HG03342 (cell line): Measurements from ENCODE around the gene GLP2R.

ENCODE experiments used
- ATAC-seq: cut with Tn5 transposase; IDR thresholded peaks from one replicate; pipeline ENCODE4 v1.9.1; 2021; ENCODE audit warnings: mild to moderate bottlenecking, moderate library complexity; ENCODE audit not compliant: unreplicated experiment

The GLP2R gene

DNA sequence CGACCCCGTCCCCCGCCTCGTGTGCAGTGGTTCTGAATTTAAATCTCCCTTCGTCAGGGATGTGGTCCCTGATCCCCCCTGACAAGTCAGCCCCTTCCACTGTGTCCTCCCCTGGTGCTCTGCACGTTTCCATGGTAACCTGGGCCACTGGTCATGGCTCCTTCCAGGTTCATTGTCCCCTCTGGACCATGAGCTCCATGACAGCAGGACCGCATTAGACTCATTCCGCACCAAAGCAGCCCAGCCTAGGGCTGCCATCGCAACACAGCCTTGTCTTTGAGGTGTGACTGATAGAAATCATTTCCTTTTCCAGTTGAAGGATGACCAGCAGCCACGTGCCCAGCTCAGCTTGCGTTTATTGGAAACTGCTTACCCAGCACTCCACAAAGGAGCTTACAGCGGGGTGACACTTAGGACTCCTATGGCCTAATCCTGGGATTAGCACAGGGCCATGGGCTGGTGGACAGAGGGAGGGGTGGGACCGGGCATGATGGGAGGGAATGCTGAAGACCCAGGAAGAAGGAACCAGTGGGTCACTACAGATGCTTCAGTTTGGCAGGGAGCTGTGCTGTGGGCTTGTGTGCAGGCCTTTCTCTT, 71.7 kb downstream of the GLP2R start:
- ATAC-seq = no peak

DNA sequence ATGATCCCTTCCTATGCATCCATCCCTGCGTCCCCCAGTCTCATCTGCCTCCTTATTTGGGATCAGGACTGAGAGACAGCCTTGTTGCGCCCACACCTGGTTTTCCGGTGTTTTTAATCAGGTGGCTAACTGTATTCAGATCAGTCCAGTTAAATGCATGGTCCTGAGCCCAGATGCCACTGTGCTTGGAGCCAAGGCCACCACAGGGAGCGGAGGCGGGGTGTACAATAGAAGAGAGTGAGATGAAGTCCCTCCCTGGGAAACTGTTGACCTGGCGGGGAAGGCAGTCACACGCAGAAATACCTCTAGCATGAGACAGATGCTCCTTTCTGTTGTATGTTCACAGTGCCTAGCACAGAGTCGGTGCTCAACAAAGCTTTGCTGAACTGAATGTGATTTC, 73.1 kb downstream of the GLP2R start:
- ATAC-seq = no peak

DNA sequence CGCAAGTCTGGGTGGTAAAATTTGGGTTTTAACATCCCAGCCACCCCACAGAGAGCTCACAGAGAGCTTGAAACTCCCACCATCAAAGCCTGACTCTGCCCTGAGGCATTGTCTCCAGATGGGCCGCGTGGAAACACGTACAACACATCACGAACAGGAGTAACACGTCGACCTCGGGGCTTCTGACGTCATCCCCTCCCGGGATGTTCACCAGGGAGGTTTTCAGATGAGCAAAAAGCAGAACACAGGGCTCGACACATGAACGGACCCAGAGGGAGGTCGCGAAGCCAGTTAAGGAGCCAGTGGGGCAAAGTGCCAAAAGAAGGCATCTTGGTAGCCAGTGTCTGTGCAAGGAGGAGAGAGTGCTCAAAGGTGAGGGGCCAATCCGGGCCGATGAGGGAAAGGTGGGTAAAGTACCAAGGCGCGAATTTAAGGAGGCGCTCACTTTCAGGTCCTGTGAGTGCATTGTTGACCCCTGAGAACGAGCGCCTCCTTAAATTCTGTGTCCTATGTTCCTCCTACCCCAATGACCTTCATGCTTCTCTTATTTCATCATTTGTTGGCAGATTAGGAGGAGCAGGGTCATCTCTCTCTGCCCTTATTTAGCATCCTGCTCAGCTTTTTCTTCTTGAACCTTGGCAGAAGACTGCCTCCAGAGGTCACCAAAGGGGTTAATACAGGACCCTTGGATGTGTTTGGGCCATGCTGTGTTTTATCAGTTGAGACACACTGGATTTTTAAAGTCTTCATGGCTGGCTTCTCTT, 73.7 kb downstream of the GLP2R start:
- no peak for ATAC-seq

DNA sequence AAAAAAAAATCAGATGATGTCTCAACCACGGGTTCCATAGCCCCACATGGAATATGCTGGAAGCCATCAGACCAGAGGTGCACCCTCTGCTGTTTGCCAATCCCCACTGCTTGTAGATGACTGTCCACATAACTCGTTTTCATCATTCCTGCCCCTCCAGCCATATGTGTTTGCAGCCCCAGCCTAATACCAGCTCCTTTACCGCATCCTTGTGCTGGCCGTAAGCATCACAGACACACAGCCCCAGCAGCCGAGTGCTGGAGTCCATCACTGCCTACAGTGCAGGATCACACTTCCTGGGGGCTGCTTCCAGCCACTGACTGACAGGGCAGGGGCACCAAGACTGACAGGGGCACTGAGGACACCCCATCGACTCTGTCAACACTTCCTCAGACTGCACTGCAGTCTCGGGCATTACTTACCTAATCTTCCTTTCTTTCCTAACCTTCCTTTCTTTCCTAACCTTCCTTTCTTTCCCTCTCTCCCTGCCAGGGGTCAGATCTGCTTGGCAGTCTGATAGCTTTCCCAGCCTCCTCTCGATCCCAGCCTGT, 74.4 kb downstream of the GLP2R start:
- no peak for ATAC-seq

DNA sequence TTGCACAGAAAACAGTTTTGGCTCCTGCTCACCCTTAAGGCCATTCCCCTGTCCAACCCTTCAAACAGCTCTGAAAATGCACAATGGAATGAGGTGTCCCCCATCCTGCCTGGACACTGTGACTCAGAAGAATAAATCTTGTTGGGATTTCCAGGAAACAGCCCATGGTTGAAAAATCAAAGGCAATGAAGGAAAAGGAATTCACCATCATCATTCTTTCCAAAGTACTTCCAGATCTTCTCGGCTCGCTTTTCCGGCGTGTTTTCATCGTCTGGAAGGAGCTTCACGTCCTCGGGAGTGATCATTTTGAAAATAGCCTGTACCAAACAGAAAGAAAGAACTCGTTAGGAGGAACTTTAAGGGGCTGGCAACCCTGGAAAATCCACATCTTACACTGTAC, 75.1 kb downstream of the GLP2R start:
- no peak for ATAC-seq

DNA sequence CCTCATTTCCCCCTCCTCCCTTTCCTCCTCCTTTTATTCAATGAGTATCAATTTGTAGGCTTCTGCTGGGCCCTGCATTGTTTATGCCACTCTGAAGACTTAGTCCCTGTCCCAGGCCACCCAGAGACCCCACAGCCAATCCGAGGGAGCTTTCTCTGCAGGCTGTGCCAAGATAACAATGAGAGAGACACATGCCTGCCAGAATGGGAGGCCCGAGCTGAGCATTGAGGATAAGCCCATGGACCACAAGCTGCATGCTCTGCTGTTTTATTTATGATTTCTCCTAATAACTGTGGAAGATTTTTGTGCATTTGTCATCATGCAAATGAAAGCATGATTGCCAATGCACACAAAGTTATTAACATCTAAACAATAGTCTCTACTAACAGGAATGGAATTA, 76.4 kb downstream of the GLP2R start:
- no peak for ATAC-seq

DNA sequence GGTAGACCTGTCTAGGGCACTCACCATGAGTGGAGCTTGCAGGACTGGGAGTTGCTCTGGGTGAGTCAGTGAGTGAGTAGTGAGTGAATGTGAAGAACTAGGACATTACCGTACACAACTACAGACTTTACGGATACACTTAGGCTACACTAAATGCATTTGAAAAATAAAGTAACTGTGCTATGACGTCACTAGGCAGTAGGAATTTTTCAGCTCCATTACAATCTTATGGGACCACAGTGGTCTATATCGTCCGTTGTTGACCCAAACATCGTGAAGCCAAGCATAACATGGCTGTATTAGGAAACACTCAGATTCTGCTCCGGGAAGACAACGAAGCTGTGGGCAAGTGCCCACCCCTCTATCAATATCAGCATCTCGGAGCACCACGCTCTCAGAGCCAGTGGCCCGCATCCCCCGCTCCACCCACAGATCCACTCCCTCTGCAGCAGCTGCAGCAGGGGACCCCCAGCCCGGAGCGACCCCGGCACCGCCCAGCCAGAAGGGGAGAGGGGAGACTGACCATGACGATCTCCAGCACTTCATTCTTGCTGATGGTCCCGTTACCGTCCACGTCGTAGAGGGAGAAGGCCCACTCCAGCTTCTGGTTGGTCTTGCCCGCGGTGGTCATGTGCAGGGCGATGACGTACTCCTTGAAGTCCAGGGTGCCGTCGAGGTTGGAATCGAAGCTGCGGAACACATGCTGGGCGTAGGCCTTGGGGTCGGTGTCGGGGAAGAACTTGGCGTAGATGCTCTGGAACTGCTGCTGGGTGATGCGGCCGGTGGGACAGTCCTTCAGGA, 78.8 kb downstream of the GLP2R start:
- ATAC-seq = no peak

DNA sequence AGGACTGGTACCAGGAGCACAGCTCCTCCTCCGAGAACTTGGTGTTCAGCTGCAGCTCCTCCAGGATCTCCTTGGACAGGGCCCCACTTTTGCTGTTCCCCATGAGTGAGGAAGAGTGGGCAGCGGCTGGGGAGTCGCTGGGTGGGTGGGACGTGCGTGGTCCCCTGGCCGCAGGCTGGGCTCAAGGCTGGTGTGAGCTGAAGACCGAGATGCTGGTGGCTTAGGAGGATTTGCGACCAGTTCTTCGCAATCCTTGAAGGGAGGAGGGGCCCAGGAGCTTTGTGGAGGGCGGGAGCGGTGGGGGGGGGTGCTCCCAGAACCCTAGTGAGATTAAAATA, 79.3 kb downstream of the GLP2R start, which contains the start of gene RCVRN:
Gene RCVRN, minus strand, starts transcription at position 194 of the 338 bp plus-strand sequence. Its CDS starts 91 bp downstream, at position 103.
- no peak for ATAC-seq

DNA sequence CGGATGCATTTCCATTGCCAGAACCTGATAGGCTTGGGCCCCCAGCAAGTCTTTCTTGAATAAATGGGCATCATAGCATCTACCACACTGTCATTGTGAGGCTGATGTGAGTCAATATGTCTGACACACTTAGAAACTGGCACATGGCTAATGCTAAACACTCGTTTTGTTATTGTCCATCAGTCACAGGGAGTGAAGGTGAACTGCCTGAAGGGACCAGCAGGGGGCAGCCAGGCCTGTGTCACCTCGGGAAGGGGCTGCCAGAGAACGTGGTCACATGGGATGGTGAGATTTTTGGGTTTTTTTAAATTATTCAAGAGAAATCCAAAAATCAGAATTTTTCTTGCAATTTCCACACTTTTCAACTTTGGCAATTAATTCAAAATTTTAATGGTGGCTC, 80.2 kb downstream of the GLP2R start:
- ATAC-seq = no peak

DNA sequence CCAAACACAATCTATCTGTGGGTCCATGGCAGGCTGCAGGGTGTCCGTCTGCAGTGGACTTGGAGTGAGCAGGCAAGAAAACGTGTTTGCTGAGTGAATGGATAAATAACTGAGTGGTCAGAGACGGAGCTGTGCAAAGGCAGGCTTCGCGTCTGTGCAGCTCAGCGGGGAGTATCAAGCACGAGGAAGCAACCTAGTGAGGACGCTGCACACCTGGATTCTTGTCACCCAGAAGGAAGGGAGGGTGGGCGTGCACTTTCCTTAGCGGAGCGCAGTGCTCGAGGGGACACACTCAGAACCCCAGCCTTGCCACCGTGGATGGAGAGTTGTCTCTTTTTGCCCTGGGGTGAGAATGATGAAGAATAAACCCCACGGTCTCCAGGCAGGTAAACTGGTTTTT, 80.9 kb downstream of the GLP2R start:
- ATAC-seq = no peak

DNA sequence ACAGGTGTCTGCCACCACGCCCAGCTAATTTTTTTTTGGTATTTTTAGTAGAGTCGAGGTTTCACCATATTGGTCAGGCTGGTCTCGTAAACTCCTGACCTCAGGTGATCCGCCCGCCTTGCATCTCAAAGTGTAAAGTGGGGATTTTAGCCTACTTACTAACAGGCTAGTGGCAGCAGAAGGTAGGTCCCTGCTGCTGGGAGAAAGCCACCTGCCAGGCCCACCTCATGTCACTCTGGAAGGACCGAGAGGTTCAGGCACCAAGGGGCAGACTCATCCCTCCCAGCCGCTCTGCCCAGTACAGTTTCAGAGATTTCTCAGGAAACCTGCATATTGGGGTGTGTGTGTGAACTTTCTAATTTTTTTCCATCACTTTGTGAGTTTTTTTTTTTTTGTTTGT, 81.4 kb downstream of the GLP2R start:
- ATAC-seq = no peak

DNA sequence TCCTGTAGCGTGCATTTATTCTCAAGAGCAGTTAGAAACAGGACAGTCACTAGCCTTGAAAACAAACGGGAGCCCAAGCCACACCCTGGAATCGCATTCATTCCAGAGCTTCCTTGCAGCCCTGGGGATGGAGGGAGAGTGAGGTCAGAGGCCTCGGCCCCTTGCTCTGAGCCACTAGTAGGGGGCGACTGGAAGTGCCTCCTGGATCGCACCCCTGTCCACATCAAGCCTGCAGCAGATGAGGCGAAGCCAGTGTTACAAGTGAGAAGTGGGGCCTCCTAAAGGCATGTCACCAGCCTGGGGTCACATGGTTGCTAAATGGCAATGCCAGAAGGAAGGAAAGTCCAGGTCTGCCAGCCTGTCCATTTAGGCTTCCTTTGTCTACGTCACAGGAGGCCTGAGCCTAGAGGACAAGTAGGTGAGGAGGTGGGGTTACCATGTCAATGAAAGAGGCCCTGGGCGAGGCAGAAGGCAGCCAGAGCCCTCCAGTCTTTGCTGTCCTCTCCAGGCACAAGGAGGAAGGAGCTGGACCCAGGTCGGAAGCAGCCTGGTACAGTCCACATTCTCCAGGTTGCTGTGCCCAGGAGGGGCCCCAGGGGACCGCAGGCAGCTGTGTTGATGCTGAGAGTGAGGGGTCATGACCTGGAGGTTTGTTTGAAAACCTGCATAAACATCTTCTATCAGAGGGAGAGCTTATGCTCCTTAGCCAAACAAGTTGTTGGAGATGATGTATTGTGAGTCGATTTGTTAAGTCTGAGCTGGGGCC, 82.3 kb downstream of the GLP2R start:
- no peak for ATAC-seq

DNA sequence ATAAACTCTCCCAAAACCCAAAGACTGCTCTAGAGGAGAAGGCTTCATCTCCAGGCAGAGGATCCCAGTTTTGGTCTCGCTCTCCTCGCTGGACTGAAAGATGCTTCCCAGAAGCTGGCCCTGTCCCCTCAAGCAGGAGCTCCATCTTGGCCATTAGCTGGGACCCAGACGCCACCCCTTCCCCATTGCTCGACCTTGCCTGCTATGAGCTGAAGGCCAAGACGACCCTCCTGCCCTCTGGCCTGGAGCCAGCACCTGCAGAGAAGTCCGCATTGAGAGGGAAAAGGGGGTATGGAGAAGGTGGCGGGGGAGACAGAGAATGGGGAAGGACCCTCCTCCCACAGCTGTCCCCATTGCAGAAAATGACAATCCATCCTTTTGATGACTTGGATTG, 82.9 kb downstream of the GLP2R start:
- no peak for ATAC-seq

DNA sequence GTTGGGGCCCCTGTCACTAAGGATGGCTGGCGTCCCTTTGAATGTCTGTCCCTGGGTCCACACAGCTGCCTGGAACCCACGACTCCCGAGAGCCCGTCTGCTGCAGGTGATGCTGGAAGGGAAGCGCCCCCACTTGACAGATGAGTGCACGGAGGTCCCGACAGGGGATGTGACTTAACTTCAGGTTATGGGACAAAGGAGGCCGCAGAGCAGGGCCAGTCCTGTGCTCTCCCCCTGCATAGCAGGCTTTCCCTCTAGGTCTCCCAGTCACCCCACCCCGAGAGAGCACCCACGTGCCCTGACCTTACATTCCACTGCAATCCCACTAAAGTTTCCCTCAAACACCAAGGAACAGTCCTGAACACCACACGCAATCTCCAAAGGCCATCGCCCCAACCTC, 85.4 kb downstream of the GLP2R start:
- no peak for ATAC-seq

DNA sequence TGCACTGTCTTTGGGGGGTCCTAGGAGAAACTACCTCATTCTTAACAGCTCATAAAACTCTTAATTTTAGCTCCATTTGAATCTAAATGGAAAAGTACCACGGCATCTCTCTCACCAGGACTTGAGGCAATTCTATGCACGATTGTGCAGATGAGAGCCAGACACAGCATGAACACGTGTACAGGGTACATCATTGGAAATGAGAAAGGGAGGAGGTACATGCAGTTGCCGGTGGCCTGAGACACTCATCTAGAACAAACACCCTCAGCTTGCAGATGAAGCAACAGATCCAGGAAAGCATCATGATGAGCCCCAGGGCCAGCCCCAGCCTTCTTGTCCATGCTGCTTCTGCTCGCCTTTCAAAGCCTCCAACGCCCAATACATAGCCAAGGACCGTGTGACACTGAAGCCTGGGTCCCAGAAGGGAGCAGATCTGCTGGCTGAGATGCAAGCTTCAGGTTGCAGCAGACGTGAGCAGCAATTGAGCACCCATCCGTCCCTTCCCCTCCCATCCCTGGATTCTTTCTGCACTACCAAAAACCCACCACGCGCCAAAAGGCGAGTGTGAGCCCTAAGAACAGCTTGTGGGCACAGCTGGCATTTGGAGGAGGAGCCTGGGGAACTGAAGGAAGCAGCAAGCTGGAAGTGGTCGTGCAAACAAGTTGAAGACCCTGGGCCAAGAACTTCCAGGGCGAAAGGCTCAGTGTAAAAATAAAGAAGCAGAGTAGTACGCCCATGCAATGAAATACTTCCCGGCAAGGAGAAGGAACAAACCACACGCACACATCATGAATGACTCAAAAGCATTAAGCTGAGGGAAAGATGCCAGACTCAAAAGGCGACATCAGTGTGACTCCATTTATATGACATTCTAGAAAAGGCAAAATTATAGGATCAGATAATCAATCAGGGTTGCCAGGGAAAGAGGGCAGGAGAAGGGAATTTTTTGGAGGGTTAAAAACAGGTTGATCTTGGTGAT, 86.7 kb downstream of the GLP2R start:
- no peak for ATAC-seq

DNA sequence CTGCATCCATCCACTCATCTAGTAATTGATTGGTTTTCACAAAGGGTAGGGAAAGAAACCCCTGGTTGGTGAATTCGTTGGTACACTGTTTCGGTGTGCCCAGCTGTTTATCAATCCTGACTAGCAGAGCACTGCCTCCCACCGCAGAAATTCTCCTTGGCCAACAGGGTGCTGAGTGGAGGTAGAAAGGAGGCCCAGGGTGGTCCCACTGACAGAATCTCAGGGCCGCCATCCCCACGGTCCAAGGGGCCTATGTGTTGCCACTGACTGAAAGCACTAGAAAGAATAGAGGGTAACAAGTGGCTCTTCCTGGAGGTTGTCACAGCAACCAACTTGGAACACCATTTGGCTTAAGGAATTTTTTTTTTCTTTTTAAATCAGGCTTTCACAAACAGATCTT, 87.8 kb downstream of the GLP2R start:
- no peak for ATAC-seq

DNA sequence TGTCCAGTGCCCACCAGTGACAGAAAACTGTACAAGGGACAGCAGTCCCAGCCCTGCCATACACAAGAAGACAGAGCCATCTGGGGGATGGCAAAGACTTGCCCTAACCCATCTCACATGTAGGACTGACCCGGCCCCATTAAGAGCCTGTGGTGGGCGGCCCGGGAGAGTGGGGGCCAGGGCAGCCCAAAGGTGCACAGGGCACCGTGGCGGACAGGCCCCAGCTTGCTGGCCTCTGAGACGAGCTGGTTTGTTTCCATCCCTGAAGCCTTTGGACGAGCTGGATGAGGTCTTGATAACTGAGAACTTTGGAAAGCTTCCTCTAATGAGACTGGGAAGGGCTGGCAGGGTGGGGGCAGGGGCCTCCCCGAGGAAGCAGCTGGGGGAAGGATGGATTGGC, 90.4 kb downstream of the GLP2R start:
- ATAC-seq = no peak

DNA sequence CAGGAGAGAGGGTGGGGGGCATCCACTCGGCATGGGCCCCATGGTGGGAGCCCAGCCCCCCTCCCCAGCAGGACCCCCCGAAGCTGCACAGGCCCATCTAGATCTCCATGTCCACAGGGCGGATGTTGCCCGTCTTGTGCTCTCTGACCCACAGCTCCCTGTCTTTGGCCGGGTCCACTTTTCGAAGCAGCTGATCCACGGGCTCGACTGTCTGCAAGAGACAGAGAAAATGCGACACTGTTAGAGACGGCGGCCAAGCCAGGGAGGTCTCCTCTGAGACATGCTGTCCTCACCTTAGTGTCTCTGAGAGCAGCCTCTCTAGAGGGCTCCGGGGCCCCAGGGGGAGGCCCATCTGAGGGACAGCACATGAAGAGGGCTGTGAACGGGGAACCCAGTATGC, 91.4 kb downstream of the GLP2R start:
- no peak for ATAC-seq

DNA sequence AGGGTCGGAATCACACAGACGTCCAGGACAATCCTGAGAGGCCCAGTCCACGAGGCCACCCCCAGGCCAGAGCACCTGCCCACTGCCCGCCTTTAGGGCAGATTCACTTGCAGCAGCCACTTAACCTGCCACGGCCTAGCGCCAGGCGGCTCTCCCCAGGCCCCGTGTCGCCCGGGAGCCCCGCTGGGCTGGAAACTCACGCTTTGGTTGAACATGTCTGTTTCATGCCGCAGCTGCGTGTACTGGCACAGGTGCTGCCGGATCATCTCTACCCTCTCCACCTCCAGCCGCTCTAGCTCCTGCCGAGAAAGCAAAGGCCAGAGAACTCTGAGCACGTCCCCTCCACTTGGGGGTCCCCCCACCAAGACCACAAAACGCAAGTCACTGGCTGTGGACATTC, 92.1 kb downstream of the GLP2R start:
- no peak for ATAC-seq

DNA sequence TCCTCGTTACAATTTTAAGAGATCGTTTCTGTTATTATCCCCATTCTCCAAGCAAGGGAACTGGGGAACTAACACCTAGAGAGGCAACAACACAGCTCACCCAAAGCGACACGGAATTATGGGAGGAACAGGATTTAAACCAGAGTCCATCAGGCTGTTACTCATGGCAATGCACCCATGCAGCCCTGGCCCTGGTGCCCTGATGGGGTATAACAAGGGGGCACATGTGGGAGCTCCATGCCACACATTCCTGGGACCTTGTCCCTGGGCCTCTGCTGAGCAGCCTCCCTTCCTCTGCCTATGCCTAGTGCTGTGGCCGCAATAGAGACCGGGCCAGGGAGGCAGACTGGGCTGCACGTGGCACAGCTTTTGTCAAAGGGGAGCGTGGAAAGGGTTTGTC, 92.6 kb downstream of the GLP2R start:
- ATAC-seq = no peak
